HuH-7.5 (cell line): ENCODE results near the gene MIOX.
"Not testable (repeated sequence)": the region's sequence is repeated elsewhere in the genome, so short reads cannot be mapped to it uniquely, and the experiment has no call there.

Experiments
- DNase-seq: peaks from one replicate; pipeline ENCODE4 v3.0.0; 2011; ENCODE audit warnings: low spot score

MIOX gene

GRCh38 chr22:50517495-50518260, 31.0 kb downstream of the MIOX start:
- DNase-seq = no peak

DNA sequence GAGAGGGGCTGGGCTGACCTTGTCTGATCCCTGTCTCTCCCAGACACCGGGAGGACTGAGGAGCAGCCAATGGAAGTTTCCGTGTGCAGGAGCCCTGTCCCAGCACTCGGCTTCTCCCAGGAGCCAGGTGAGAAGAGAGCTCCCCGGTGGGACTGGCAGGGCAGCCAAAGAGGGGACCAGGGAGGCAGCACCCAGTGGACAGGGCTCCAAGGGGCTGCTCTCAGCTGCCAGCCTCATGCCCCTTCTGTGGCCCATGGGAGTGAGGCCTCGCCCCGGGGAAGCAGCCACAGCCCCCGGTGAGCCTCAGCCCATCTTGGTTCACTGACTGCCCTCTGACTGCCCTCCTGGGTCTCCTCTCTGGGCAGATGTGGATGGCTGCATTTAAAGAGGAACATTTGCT, 31.9 kb downstream of the MIOX start:
- DNase-seq = no peak

DNA sequence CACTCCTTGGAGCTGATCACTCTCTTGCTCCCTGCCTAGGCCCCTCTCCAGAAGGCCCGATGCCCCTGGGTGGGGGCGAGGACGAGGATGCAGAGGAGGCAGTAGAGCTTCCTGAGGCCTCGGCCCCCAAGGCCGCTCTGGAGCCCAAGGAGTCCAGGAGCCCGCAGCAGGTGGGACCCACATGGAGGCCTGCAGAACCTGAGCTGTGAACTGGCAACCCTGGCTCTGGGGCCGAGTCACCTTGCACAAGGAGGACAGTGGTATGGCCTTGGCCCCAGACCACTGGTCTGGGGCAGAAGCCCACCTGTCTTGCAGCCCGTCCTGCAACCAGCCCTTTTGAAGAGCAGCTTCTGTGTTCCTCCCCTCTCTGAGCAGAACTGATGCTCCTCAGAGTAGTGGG, 32.5 kb downstream of the MIOX start:
- no peak for DNase-seq

GRCh38 chr22:50520184-50520583, 33.5 kb downstream of the MIOX start:
- DNase-seq = not testable (repeated sequence)

DNA sequence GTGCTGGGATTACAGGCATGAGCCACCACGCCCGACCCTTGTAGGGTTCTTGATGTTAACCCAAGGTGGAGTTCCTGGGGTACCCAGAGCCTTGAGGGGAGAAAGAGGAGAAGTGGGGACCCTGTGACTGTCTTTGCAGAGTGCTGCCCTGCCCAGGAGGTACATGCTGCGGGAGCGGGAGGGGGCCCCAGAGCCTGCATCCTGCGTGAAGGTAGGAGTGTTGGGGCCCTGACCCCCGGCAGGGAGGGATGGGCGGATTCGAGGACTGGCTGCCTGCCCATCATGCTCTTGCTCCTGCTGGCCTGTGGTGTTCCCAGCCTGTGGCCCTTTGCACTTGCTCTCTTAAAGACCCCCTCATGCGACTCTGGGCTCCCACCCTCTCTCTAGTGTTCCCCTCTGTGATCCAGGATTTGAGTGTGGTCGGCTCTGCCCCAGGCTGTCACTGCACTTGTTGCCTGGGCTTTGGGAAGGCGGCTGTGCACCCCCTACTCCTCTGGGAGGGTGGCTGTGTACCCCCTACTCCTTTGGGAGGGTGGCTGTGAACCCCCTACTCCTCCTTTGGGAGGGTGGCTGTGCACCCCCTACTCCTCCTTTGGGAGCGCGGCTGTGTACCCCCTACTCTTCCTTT, 34.3 kb downstream of the MIOX start:
- no peak for DNase-seq

DNA sequence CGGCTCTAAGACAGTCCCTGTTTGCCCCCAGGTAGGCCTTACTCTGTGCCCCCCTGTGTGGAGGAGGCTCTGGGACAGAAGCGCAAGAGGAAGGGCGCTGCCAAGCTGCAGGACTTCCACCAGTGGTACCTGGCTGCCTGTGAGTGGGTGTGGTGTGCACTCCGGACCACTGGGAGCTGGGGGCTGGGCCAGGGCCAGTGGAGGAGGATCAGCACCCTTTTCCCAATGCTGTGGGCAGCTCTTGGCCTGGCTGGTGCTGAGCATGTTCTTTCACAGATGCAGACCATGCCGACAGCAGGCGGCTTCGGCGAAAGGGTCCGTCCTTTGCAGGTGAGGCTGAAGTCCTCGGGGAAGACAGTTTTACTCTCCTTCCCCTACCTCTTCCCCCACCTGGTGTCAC, 35.1 kb downstream of the MIOX start:
- no peak for DNase-seq

DNA sequence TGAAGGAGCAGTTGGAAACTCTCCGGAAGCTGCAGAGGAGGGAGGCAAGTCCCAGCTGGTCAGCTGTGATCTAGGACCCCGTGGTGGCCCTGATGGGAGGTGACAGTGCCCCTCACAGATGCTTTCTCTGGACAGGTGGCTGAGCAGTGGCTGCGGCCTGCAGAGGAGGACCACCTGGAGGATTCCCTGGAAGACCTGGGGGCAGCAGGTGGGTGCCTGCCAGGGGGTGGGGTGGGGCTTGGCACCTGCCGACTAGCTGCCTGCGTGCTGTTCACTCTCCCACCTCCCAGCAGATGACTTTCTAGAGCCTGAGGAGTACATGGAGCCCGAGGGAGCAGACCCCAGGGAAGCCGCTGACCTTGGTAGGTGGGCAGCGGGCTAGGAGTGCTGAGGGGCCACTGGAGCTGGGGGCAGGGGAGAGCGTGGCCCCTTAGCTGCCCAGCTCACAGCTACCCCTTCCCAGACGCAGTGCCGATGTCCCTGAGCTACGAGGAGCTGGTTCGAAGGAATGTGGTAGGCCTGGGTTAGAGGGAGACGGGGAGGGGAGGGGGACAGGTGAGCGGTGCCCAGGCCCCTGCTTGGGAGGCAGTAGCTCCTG, 35.6 kb downstream of the MIOX start:
- no peak for DNase-seq

GRCh38 chr22:50522806-50523438, 36.3 kb downstream of the MIOX start:
- DNase-seq = no peak

DNA sequence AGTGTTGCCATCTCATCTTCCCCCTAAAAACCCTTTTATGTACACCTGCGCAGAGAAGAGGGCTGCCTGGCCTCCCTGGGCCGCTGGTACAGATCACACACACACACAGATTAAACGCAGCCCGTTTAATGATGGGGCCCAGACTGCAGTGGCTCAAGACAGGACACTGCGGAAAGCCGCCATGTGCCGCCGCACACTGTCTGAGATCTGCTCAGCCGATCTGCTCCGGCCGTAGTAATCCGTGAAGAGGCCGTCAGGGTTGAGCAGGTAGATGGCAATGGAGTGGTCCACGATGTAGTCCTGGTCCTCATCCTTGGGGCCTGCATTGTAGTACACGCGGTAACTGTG, 36.8 kb downstream of the MIOX start:
- DNase-seq = no peak

GRCh38 chr22:50523806-50524675, 37.4 kb downstream of the MIOX start:
- no peak for DNase-seq

- peak; percentile 88 for DNase-seq
Measured at GRCh38 chr22:50524676-50525103, 38.0 kb downstream of the MIOX start.

DNA sequence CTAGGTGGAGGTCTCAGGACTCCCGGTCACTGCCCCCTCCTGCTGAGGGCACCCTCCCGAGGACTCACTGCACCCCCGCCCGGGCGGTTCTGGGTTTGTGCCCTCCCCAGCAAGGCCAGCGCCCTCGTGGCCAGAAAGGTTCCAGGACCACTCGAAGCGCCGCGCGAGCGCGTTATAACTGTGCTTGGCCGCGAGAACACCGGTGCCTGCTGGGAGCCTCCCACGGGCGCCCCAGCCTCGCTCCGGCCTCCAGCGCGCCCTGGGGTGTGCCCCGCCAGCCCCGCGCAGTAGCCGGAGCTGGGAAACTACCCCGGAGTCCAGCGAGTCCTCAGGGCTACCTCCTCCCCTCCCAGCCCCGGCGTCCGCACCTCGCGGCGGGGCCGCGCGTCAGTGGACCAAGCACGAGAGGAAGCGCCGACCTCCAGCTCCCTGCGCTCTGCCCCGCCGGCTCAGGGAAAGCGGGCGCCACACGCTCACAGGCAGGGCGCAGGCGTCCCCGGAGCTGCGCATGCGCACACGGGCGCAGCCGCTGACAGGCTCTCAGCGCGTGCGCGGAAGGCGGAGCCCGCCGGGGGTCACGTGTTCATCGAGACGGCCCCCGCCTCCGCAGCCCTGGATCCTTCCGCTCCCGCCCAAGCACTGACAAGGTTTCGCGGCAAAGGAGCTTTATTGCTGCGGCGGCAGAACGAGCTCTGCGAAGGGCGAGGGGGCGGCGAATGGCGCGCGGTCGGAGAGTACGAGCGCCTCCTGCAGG, 38.6 kb downstream of the MIOX start, which contains the start of gene SCO2:
Gene SCO2 (minus strand): TSS at position 495 of the 754 bp plus-strand sequence. CDS start 1,187 bp downstream, outside the sequence.
- peak; percentile 100 for DNase-seq

DNA sequence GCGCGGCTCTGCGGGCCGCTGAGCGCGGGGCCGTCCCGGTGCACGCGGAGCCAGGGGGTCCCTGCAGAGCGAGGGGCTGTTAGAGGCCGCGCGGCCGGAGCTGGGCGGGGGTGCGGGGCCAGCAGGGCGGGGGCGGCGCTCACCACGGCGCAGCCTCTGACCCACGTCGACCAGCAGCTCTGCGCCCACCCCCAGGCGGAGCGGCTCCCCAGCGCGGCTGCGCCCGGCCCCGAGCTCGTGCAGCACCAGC, 39.1 kb downstream of the MIOX start:
- DNase-seq = no peak

- DNase-seq = peak; percentile 92
Measured at GRCh38 chr22:50526108-50526833, 39.6 kb downstream of the MIOX start.

- peak; percentile 96 for DNase-seq
Measured at GRCh38 chr22:50526834-50527801, 40.5 kb downstream of the MIOX start.

DNA sequence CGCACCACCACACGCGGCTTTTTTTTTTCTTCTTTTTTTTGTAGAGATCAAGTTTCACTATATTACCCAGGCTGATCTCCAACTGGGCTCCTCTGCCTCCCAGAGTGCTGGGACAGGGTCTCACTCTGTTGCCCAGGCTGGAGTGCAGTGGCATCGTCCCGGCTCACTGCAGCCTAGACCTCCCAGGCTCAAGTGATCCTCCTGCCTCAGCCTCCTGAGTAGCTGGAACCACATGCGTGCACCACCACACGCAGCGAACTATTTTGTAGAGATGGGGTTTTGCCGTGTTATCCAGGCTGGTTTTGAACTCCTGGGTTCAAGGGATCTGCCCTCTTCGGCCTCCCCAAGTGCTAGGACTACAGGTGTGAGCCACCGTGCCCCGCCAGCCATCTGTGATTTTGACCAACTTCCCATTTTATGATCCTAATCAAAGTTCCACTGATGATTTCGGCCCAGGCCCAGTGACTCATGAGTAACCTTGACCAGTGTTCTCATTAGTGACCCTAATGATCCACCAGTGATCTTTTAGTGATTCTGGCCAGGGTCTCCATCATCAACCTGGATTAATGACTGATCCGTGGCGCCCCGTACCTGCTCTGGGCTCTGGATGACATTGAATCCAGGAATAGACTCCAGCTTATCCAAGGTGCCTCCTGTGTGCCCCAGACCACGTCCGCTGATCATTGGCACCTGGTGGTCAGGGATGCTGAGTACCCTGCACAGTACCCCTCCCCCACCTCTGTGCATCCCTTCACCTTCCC, 41.4 kb downstream of the MIOX start:
- DNase-seq = no peak

DNA sequence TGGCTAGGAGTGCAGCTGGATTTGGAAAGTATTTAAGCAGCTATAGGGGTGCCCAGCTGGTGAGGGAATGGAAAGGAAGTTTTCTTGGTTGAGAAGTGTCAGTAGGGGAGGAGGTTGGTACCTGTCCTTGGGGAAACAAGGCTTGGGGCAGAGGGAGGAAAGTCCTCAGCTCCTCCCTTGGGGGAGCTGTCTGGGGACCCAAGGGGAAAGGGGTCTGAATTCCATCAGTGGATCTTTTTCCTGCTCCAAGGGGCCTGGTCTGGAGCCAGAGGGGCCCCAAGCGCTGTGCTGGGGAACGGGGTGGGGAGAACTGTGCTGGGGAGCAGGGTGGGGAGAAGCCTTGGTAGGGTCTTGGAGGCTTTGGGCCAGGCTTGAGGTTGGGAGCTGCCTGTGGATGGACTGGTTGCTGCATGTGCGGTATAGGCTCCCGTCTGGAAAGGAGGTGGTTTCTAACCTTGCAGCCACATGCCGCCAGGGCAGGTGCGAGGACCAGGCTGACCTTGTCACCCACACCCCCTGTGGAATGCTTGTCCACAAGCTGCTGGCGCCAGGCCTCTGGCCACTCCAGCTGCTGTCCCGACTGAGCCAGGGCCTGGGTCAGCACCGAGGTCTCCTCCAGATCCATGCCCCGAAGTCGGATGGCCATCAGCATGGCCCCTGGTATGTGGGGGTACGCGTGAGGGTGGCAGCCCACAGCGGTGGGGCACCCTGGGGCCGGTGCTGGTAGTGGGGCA, 42.2 kb downstream of the MIOX start:
- DNase-seq = no peak

DNA sequence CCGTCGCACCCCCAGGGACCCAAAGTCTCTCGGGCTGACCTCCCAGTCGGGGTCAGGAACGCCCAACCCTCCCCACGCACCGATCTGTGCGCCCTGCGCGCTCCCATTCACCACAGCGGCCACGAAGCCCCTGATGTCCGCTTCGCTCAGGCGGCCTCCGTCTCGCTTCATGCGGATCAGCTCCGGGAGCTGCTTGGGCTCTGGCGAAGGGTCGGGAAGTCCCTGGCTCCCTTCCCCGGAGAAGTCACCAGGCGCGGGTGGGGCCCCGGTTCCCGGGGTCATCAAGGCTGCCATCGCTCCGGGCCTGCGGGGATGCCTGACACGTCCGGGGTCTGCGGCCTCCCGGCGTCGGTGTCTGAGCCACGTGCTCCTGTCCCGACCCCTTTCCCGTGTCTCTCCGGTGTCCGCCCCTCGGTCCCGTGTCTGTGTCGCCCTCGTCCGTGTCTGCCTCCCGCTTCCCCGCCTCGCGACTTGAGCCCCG, 42.8 kb downstream of the MIOX start:
- DNase-seq = no peak
